Measurements from ENCODE around the gene PRSS48.

DNA sequence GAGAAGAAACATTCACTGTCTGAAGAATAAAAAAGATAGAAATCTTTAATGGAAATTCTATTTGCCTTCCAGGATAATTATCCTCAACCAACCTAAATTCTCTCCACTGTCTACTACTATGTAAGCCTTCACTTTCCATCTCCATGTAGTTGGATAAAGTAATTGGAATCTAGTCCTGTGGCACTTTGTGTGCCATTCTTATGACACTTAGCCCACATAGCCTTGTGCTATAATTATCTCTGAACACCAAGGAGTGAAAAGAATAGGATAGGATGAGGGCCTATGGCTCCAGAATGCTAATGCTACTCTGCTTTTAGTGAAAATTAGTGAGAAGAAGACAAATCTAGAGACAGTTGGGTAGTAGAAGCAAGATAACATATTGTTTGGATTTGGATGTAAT, 20.2 kb downstream of the PRSS48 start:
- TF ChIP-seq CTCF (conservative IDR thresholded peaks at IDR 0.05): no peak
- TF ChIP-seq ZFX (IDR thresholded peaks at IDR 0.05): no peak
